ENCODE measurements around the gene CFAP410.

The CFAP410 gene

DNA sequence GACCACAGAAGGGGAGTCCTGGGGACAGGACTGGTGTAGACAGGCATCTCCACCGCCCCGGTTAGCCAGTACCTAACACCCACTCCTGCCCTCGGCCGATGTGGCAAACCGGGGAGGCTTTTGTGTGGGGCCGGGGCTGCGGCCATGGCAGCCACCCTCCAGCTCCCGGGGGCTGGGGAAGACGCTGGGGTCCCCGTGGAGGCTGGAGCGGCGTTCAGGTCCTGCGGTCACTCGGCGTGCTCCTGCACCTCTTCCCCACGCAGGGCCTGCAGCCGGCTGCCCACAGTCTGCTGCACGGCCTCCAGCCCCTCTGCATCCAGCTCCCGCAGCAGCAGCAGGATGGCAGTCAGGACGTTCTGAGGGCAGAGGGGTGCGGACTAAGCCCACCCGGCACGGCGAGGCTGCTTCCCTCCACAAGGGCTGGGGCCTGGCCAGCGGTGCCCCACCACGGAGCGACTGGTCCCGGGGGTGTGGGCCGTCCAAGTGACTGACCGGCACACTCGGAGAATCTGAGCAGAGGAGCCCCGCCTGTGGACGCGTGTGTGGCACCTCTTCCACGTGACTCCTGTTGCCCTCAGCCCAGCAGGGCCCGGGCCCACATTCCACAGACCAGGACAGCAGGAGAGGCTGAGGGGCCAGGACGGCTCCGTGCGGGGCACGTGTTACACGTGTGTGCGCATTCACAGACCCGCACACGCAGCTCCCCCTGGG, 9.1 kb downstream of the CFAP410 start:
- no peak for DNase-seq

DNA sequence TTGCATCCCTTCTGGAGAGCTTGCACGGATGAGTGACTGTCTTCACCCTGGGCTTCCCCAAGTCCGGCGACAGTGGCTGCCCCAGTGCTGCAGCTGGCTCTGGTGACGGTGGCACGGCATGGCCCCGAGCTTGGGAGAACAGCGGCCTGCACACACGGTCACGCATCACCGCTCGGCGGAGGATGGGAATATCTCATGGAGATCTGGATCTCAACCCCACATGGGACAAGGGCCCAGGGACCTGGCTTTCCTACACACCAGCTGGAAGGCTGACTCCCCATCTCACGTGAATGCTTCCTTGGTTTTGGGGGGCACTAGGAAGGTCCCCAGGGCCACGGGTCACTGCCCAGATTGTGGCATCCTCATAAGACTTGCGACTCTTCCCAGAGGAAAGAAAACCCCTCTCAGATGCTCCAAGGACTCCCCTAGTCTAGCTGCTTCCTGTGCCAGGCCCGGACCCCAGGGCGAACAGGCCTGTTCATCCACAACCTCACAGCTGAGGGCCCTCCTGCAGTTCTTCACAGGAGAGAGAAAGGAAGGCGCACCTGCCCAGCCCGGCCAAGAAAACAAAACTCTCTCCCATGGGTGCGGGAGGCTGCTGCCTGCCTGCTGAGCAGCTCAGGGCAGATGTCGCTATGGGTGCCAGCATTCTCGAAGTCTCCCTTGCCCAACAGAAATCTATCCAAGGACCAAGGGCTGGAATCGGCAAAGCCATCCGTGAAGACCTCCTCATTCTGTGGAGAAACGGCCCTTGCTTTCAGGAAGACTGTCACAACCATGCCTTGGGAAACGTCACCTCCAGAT, 9.9 kb downstream of the CFAP410 start:
- DNase-seq, result no peak

DNA sequence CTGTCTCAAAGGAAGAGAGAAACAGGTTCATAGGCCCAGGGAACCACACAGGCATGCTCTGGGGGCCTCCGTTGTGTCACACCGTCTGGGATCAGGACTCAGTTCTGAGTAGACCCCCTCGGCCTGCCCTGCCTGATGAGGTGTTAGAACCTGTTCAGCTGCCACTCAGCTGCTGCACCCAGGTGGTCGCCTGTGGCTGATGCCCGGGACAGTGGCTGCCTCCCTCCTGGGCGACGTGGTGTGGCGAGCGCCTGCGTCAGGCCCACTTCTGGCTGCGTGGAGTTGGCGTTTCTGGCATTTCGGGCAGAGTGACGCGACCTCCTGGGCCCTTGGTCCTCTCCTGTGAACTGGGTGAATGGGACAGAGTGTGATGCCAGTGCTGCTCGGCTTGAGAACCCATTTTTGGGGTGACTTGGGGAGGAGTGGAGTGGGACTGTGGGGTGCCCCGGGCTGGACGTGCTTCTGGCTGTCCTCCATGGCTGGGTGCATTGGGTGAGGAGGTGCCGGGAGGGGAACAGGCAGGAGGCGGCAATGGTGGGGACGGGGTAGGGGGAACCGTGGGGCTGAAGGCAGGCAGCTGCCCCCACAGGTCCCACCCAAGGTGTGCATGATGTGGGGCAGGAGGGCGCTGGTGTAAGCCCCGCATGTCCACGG, 10.8 kb downstream of the CFAP410 start:
- no peak for DNase-seq

DNA sequence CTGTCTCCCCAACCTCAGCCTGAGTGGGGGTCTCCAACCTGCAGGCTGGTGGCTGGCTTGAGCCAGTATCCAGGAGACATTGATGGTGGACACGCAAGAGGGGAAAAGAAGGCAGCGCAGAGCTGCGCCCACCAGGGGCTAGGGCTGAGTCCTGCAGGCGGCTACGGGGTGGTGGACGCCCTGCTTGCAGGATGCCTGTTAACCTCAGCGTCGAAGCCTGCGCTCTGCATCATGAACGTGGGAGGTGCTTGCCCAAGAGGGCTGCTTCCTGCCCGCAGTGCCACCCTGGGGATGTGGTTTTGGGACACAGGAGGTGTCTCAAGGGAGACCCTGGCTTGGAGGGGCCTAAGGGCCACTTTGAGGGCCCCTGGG, 11.6 kb downstream of the CFAP410 start:
- no peak for DNase-seq

DNA sequence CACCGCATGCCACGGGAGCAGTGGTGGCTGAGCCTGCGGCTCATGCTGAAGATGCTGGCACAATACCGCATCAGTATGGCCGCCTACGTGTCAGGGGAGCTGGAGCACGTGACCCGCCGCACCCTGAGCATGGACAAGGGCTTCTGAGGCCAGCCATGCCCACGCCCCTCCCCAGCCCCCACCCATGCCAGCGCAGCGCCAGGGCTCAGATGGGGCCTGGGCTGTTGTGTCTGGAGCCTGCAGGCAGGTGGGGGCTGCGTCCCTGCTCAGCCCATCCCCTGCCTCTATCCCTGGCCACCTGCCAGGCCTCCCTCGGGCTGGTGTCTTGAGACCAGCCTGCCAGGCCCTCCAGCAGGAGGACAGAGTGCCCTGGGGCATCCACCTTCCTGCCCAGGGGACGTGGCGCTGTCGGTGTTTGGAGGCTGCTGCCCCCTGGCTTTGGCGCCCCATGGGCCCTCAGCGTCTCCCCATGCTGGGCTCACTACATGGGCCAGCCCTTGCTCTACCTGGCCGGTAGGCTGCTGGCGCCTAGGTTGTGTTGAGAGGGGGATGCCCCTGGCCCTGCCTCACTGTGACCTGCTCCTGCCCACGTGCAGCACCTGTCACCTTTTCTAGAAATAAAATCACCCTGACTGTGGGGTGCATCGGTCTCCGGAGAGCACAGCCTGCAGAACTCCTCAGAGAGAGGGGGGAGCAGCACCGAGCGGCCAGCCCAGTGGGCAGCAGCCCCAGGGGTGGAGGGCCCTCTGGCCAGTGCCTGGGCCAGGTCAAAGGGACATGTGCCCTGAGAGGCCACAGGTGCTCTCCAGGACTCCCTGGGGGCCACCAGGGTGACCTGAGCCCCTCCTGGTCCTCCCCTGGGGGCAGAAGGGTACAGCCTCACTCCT, 12.2 kb downstream of the CFAP410 start:
- DNase-seq, result no peak

DNA sequence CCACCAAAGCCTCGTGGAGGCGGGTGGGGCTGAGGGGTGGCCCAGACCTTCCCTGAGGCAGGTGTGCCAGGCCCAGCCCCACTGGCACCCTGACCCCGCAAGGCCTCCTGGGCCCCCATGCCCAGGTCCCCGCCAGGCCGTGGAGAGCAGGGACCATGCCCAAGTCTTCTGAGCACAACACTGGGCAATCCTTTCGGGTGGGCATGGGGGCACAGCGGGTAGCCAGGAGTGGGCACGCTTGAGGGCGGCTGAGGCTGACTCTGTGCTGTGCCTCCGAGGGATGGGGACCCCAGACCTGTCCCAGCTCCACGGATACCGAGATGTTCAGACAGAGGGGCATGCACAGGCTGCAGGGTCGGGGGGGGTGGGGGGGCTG, 12.9 kb downstream of the CFAP410 start:
- DNase-seq, result no peak

DNA sequence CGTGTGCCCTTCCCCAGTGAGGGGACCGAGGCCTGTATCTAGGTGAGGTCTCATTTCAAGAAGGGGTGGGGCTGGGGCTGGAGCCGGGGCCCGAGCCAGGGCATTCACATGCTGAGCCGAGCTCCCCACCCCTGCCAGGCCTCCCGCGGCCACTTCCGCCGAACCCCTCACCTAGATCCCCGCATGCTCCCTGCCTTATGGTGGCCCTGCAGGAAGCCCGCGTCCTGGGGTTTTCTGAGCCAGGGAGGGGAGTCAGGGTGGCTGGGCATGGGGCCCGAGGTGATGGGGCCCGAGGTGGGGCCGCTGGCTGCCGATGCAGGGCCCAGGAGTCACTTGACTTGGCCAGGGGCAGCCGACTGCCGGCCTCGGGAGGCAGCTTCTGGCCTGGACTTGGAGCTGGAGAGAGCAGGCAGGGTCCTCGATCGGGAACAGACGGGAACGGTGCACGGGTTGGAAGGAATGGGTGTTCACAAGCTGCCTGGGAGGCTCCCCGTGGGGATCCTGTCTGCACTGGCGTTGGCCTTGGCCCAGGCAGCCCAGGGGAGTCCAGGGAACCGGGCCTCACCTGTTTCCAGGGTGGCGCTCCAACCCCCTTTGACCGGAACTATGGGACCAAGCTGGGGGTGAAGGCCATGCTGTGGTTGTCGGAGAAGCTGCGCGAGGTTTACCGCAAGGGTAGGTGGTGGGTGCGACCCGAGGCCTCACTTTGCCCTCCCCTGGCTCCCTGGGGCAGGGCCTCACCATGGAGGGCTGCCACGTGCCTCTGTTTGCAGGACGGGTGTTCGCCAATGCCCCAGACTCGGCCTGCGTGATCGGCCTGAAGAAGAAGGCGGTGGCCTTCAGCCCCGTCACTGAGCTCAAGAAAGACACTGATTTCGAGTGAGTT, 13.6 kb downstream of the CFAP410 start:
- no peak for DNase-seq

DNA sequence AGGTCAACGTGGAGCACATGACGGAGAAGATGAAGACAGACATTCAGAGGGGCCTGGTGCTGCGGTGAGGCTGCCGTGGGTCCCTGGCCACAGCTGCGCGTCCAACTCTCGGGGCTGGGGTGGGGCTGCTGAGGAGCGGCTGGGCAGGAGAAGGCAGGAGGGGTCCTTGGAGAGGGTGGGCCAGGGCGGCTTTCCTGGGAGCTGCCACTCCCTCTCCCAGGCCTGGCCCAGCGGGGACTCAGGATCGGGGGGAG, 14.4 kb downstream of the CFAP410 start:
- DNase-seq, result no peak

DNA sequence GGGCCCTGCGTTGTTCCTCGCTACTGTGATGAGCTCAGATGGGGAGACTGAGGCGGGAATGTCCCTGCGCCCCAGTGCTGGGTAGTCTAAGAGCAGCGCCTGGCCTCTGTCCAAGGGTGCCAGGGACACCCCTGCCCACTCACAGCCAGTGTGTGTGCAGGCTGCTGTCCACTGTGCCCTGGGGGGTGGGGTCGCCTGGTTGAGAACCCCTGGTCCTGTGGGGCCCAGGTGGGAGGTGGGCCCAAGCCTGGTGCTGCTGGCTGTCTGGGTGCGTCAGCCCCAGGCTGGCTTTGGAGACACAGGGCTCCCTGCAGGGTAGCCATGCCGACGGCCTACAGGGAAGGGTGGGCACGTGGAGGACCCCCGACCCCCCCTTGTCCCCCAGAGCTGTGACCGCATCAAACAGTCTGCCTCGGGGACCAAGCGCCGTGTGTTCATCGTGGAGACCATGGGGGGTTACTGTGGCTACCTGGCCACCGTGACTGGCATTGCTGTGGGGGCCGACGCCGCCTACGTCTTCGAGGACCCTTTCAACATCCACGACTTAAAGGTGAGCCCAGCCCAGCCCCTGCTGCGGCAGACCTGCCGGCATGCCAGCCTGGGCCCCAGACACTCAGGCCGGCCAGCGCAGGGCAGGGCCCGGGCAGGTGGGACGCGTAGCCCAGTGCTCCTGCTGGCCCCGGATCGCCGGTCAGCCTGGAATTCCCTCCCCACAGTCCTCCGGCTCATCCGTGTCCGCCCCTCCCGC, 14.9 kb downstream of the CFAP410 start:
- no peak for DNase-seq

DNA sequence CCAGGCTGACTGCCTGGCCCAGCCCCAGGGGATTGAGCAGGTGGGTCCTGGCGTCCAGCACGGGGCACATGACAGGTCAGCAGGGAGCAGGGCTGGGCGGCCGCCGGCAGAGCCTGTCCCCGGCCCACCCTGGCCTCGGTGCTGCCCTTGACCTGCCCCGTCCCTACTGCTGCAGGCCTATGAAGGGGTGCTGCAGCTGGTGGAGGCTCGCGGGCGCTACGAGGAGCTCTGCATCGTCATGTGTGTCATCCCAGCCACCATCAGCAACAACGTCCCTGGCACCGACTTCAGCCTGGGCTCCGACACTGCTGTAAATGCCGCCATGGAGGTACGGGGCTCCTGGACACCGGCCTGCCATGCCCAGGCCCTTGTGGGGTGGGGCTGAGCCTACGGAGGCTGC, 15.6 kb downstream of the CFAP410 start:
- DNase-seq, result no peak

DNA sequence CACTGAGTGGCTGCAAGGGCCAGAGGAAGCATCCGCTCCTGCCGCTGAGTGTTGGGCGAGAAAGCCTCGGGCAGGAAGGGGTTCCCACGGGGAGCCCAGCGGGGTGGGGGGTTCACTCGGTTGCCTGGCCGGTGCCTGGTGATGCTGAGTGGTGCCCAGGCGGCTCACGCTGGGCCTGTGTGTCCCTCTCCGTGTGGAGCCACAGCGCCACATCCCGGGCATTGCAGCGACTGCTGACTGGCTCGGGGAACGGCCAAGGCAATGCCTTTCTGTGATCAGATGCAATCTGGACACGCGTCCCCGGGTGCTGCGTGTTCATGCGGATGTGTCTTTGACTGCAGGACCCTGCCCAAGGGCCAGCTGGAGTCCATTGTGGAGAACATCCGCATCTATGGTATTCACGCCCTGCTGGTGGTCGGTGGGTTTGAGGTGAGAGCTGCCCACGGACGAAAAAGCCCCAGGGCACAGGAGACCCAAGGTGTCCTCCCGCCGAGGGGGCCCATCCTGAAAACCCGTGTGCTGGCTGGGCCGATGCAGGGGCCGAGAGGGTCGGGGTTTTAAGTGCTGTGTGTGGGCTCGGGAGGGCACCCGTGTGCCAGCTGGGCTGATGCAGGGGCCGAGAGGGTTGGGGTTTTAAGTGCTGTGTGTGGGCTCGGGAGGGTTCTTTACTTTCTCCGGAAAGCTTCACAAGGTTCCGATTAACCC, 16.4 kb downstream of the CFAP410 start:
- no peak for DNase-seq

DNA sequence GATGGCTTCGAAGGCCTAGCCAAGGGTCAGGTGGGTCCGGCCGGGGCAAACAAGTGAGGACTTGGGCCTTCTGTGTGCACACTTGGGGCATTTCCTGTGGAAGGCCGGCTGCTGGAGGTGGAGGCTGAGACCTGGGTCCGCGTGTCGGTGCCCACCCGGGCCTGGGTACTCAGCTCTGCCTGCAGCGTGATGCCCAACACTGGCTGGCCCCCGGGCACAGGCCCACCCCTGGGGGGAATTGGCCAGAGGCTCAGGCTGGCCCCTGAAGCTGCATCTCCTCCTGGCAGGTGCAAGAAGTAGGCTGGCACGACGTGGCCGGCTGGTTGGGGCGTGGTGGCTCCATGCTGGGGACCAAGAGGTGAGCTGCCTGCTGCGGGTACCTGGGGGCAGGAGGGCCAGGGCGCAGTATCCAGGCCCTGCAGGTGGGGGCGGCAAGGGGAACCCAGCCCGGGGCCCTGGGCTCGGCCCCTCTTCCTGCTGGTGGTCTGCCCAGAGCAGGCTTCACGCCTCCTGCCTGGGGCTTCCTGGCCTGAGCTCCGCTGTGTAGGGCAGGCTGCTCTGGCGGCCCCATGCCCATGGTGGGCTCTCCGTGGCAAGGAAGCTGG, 17.2 kb downstream of the CFAP410 start:
- no peak for DNase-seq

DNA sequence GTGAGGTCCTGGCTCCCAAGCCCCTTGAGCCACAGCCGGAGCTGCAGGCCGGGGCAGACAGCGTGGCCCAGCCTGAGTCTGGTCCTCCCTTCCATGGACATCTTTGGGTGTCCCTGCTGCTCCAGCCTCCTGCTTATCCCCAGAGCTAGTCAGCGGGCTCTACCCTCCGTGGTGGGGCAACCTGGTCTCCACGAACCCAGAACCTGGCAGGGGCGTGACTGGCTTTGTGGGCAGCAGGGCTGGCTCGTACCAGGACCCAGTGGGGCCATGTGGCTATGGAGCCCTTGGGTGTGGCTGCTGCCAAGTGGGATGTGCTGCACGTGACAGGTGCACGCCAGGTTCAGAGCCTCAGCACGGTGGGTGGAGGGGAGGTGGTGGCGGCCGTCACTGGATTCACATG, 18.3 kb downstream of the CFAP410 start:
- DNase-seq, result no peak

DNA sequence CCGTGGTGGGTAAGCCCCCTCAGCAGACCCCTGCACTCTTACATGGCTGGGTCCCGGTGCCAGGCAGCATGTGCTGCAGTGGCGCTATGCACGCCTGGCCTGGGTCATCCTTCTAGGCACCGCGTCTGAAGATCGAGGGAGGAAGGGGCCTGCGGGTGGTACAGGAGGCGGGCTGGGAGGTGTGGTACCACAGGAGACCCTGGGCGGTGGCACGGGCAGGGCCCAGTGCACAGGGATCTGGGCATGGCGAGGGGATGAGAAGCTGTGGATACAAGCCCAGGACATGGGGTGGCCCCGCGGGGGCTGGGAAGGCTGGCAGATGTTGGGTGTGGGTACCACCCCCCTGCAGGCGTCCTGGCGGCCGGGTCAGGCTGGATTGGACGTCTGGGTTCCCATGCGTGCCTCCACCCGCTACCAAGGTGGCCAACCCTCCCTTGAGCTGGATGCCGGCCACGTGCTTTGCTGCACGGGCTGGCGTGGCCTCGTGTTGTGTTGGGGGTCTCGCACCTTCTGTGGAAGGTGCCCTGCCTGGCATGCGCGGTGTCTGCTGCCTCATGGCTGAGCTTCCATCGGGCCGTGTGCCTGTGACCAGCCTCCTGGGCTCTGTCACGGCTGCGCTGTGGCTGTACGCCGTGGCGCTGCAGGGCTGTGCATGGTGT, 19.7 kb downstream of the CFAP410 start:
- DNase-seq, result no peak

DNA sequence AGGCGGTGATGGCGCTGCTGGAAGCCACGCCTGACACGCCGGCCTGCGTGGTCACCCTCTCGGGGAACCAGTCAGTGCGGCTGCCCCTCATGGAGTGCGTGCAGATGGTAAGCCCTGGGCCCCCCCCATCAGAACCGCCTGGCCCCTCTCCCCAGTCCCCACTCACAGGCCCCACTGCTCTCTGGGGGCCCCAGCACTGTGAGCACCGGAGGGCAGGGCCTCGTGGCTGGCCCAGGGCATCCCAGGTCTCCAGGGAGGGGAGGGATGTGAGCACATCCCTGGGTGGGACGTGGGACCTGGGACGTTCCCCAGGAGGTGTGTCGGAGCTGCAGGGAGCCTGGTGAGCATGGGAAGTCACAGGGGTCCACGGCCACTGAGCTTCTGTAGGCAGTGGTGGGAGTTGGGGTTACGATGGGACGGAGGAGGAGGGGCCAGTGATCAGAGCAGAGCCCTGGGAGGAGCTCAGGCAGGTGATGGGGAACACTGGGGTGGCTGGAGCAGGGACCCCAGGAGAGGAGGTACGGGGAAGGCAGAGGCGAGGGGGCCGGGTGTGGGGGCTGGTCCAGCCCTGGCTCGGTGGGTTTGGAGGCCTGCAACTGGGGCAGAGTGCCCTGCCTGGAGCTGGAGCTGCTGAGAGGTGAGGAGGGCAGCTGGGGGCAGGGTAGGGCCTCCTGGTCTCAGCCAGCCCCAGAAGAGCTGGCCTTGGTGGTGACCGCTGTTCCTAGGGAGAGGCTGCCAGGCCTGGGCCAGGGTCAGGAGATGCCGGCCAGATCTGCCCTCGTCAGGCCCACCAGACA, 20.5 kb downstream of the CFAP410 start:
- no peak for DNase-seq

DNA sequence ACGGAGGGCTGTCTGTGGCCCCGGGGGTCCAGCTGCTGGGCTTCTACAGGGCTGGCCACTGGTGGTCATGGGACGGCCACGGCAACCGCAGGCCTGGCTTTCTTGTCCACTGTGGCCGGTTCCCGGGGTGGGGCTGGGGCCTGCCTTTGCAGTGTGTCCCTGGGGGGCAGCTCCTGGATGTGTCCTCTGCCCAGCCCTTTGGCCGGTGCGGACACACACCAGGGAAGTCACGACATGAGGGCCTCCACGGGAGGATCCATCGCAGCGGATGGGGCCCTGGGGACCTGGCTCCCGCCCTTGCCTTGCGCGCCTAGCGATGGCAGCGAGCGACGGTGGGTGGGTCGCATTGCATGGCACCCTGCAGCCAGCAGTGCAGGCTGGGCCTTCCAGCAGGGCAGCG, 21.3 kb downstream of the CFAP410 start:
- no peak for DNase-seq

DNA sequence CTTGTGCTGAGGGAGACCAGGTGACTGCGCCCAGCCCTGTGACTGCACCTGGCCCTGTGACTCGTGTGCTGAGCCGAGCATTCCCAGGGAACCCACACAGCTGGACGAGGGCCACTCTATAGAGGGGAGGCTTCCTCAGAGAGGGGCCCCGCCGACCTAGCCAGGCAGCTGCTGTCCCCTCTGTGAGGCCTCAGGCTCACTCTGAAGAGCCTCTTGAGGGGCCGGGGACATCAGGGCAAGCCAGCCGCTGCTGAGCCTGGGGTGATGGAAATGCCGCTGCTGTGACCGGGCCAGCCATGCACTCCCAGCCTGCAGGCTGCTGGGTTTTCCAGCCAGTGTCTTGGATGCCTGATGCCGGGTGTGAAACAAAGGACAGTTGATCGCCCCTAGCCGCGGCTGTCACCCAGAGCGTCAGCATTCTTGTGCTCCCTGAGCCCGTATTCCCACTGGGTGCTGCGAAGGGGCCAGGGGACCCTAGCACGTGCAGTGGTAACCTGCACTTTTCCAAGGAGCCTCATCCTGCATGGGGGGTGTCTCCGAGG, 21.9 kb downstream of the CFAP410 start:
- DNase-seq, result no peak

DNA sequence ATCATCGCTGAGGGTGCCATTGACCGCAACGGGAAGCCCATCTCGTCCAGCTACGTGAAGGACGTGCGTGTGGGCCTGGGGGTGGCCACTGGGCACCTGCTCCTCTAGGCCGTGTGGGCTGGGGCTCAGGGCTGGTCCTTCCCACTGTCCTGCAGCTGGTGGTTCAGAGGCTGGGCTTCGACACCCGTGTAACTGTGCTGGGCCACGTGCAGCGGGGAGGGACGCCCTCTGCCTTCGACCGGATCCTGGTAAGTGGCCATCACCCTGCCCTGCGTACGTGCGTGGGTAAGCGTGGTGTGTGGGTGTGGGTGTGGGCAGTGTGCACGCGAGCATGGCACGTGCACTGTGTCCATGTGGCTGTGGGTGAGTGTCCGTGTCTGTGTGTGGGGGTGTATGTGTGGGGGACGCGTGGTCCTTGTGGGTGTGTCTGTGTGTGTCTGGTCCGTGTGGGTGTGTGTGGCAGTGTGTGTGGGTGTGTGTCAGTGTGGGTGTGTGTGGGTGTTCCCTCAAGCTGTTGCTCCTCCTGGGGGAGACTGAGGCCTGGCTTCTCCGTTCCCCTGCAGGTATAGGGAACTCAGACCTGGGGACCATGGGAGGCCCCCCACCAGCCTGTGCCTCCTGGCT, 22.8 kb downstream of the CFAP410 start:
- no peak for DNase-seq

Measured in bone marrow (tissue), 2 donors.